SU-DHL-6 (cell line): ENCODE results near the gene RAB38.

ENCODE experiments used
- H2AFZ ChIP-seq: fragments of 200-600 bp; sonication (generic); 2 replicates; pipeline ENCODE4 v1.6.1; 2014; ENCODE audit warnings: low read depth, mild to moderate bottlenecking, moderate library complexity, mixed read lengths, antibody characterized with exemption, low read length; ENCODE audit not compliant: severe bottlenecking
- H3F3A ChIP-seq: fragments of 200-600 bp; shearing (Covaris generic); 2 replicates; pipeline ENCODE4 v1.6.0; 2016; ENCODE audit warnings: antibody characterized with exemption, mild to moderate bottlenecking; ENCODE audit not compliant: insufficient read depth
- H3K27ac ChIP-seq: fragments of 200-600 bp; sonication (generic); 2 replicates; pipeline ENCODE4 v1.5.1; 2016; ENCODE audit warnings: low read depth, mild to moderate bottlenecking, low read length, moderate library complexity, mixed read lengths
- H3K27me3 ChIP-seq: fragments of 200-600 bp; sonication (generic), shearing (Covaris generic); 2 replicates; pipeline ENCODE4 v1.6.0; 2014; ENCODE audit warnings: mild to moderate bottlenecking, low read length
- H3K36me3 ChIP-seq: fragments of 200-600 bp; sonication (generic); 2 replicates; pipeline ENCODE4 v1.6.1; 2014; ENCODE audit warnings: mild to moderate bottlenecking, low read length, mixed read lengths
- H3K4me2 ChIP-seq: fragments of 300-600, 200-600 bp; shearing (Covaris generic), sonication (generic); 2 replicates; pipeline ENCODE4 v1.6.0; 2014; ENCODE audit warnings: low read length, low read depth, mild to moderate bottlenecking; ENCODE audit not compliant: poor library complexity, severe bottlenecking
- H3K4me3 ChIP-seq: fragments of 200-600 bp; sonication (generic); 2 replicates; pipeline ENCODE4 v1.5.1; 2014; ENCODE audit warnings: antibody characterized with exemption, low read length, mild to moderate bottlenecking, mixed read lengths; ENCODE audit not compliant: insufficient read depth, poor library complexity, severe bottlenecking
- H3K79me2 ChIP-seq: fragments of 200-600 bp; sonication (generic); 2 replicates; pipeline ENCODE4 v1.6.1; 2014; ENCODE audit warnings: mild to moderate bottlenecking, low read length, moderate library complexity; ENCODE audit not compliant: insufficient read depth
- H3K9ac ChIP-seq: fragments of 200-600 bp; sonication (generic); 2 replicates; pipeline ENCODE4 v1.7.0; 2014; ENCODE audit warnings: mild to moderate bottlenecking, low read length
- H3K9me2 ChIP-seq: fragments of 200-600 bp; sonication (generic); replicated peaks from 2 replicates; pipeline ENCODE4 v1.6.1; 2014; ENCODE audit warnings: low read length; ENCODE audit not compliant: insufficient read depth
- H3K9me3 ChIP-seq: fragments of 200-600 bp; sonication (generic); 2 replicates; pipeline ENCODE4 v1.6.1; 2014; ENCODE audit warnings: low read length, mixed read lengths; ENCODE audit not compliant: insufficient read depth
- H4K20me1 ChIP-seq: fragments of 200-600 bp; sonication (generic); 2 replicates; pipeline ENCODE4 v1.6.1; 2014; ENCODE audit warnings: low read depth, mild to moderate bottlenecking, antibody characterized with exemption, low read length, moderate library complexity, mixed read lengths
- EZH2phosphoT487 ChIP-seq: fragments of 200-600 bp; sonication (generic), shearing (Covaris generic); conservative IDR thresholded peaks from 2 replicates; pipeline ENCODE4 v1.6.1; 2018; ENCODE audit warnings: mild to moderate bottlenecking, antibody characterized with exemption, low read length, moderate library complexity, mixed read lengths
- TF ChIP-seq, protein P1 (sequence below): fragments of 200-600 bp; sonication (generic); IDR thresholded peaks from one replicate; pipeline ENCODE4 v1.5.1; 2017; ENCODE audit warnings: antibody characterized with exemption, mild to moderate bottlenecking, low read length, moderate library complexity; ENCODE audit not compliant: insufficient read depth, poor library complexity, severe bottlenecking

RAB38 gene

GRCh38 chr11:88175569-88176075 lies 379 bp upstream of the RAB38 start:
- no peak overlapping the region for H2AFZ ChIP-seq
- TF ChIP-seq, protein P1, sequence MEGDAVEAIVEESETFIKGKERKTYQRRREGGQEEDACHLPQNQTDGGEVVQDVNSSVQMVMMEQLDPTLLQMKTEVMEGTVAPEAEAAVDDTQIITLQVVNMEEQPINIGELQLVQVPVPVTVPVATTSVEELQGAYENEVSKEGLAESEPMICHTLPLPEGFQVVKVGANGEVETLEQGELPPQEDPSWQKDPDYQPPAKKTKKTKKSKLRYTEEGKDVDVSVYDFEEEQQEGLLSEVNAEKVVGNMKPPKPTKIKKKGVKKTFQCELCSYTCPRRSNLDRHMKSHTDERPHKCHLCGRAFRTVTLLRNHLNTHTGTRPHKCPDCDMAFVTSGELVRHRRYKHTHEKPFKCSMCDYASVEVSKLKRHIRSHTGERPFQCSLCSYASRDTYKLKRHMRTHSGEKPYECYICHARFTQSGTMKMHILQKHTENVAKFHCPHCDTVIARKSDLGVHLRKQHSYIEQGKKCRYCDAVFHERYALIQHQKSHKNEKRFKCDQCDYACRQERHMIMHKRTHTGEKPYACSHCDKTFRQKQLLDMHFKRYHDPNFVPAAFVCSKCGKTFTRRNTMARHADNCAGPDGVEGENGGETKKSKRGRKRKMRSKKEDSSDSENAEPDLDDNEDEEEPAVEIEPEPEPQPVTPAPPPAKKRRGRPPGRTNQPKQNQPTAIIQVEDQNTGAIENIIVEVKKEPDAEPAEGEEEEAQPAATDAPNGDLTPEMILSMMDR, result no peak
- TF ChIP-seq EZH2phosphoT487, result no peak
- no peaks in the 10 kb centered on the region for H3K36me3 ChIP-seq
- H3K79me2 ChIP-seq, result no peaks in the 10 kb centered on the region
- no peaks in the 10 kb centered on the region for H4K20me1 ChIP-seq
- no peaks in the 10 kb centered on the region for H3K9me2 ChIP-seq
- H3K9me3 ChIP-seq, result no peaks in the 10 kb centered on the region
- no peak overlapping the region for H3K4me2 ChIP-seq
- H3K4me3 ChIP-seq, result no peak overlapping the region
- H3K27ac ChIP-seq, result no peak overlapping the region
- no peaks in the 10 kb centered on the region for H3K27me3 ChIP-seq
- no peaks in the 10 kb centered on the region for H3F3A ChIP-seq
- H3K9ac ChIP-seq, result no peak overlapping the region

GRCh38 chr11:88173956-88174355 lies 1.3 kb downstream of the RAB38 start:
- H3K9ac ChIP-seq, result no peak overlapping the region
- no peak overlapping the region for H3K4me3 ChIP-seq
- no peaks in the 10 kb centered on the region for H3K9me3 ChIP-seq

DNA sequence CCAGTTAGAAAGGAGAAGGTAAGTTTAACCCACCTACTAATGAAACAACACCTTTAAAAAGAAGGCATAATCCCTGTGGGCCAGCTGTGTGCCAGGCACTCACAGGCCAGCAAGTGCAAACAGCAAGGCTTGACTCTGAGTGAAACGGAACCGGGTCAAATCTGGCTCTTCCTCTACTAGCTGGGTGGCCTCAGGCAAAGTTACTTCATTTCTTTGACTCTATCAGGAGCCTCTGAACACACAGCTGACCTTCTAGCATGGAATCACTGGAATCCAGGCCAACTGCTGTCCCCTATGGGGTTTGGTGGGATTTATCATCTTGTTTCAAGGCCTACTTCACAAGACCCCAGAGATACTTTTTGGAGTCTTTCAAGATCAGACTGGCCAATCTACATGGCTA lies 3.3 kb downstream of the RAB38 start:
- no peaks in the 10 kb centered on the region for H3K36me3 ChIP-seq
- no peaks in the 10 kb centered on the region for H3F3A ChIP-seq
- no peak overlapping the region for H3K27ac ChIP-seq

More at GRCh38 chr11:88173956-88174355, 1.3 kb downstream of the RAB38 start:
- Histone ChIP-seq H4K20me1 (no peaks in the 10 kb centered on the region), H3K79me2 (no peaks in the 10 kb centered on the region), H3K36me3 (no peaks in the 10 kb centered on the region), H3K9me2 (no peaks in the 10 kb centered on the region), H3K4me2 (no peak overlapping the region), H2AFZ (no peak overlapping the region), H3K27me3 (no peaks in the 10 kb centered on the region), H3F3A (no peaks in the 10 kb centered on the region), H3K27ac (no peak overlapping the region)
- TF ChIP-seq, protein P1, result no peak
- no peak for TF ChIP-seq EZH2phosphoT487

More for the DNA sequence above, 3.3 kb downstream of the RAB38 start:
- Histone ChIP-seq H3K9me2 (no peaks in the 10 kb centered on the region), H3K4me2 (no peak overlapping the region), H3K79me2 (no peaks in the 10 kb centered on the region), H3K9me3 (no peaks in the 10 kb centered on the region), H2AFZ (no peak overlapping the region), H3K27me3 (no peaks in the 10 kb centered on the region), H4K20me1 (no peaks in the 10 kb centered on the region), H3K9ac (no peak overlapping the region), H3K4me3 (no peak overlapping the region)
- TF ChIP-seq, protein P1, result no peak
- TF ChIP-seq EZH2phosphoT487, result no peak
